HEK293 (cell line): ENCODE data around the gene KCNMB2.
"Not testable (repeated sequence)": the region's sequence is repeated elsewhere in the genome, so short reads cannot be mapped to it uniquely, and the experiment has no call there.

Experiments used
- CTCF ChIA-PET: fragments of 350-600 bp; formaldehyde crosslinking; extraction: SDS; loops from one replicate; lab custom pipeline; 2021; ENCODE audit warnings: antibody characterized with exemption; lab: Yijun Ruan, JAX
- POLR2A ChIA-PET: fragments of 300-600 bp; formaldehyde crosslinking; extraction: SDS; loops from one replicate; lab custom pipeline; 2020; ENCODE audit warnings: antibody characterized with exemption, inconsistent platforms; lab: Yijun Ruan, JAX
- H3K27ac ChIP-seq: fragments of 200-500 bp; sonication (Bioruptor generic); 2 replicates; pipeline ENCODE4 v1.5.1; 2014; ENCODE audit warnings: low read depth, low read length, control low read depth, inconsistent platforms; ENCODE audit errors: extremely low read depth
- H3K36me3 ChIP-seq, 2 experiments: fragments of 200-500 bp in 1 of 2; sonication (Bioruptor generic) in 1 of 2; 1 replicate in 1 of 2; 2 replicates in 1 of 2; pipeline ENCODE4 v1.5.1; 2014 to 2017; ENCODE audit warnings: inconsistent platforms in 2 of 2, low read length in 2 of 2; ENCODE audit not compliant: control insufficient read depth in 2 of 2, insufficient read depth in 1 of 2
- H3K4me1 ChIP-seq: fragments of 200-500 bp; sonication (Bioruptor generic); 2 replicates; pipeline ENCODE4 v1.5.1; 2014; ENCODE audit warnings: mild to moderate bottlenecking, low read length, inconsistent platforms; ENCODE audit not compliant: control insufficient read depth, insufficient read depth
- H3K4me3 ChIP-seq: 2 replicates; pipeline ENCODE4 v1.5.1; 2011; ENCODE audit warnings: low read depth, mild to moderate bottlenecking, control low read depth, low read length, moderate library complexity
- H3K9me3 ChIP-seq: fragments of 200-500 bp; sonication (Bioruptor generic); 2 replicates; pipeline ENCODE4 v1.5.1; 2014; ENCODE audit warnings: low read depth, low read length, inconsistent platforms; ENCODE audit not compliant: control insufficient read depth, insufficient read depth
- KLF7 ChIP-seq: fragments of 450-650 bp; formaldehyde crosslinking; IDR thresholded peaks from 2 replicates; pipeline ENCODE4 v1.5.1; 2016; ENCODE audit warnings: missing biosample characterization, missing genetic modification characterization, borderline replicate concordance
- REST ChIP-seq: fragments of 450-650 bp; formaldehyde crosslinking; IDR thresholded peaks from 2 replicates; pipeline ENCODE4 v1.5.1; 2016; ENCODE audit warnings: missing biosample characterization, missing genetic modification characterization
- SCRT2 ChIP-seq: fragments of 450-650 bp; formaldehyde crosslinking; IDR thresholded peaks from 2 replicates; pipeline ENCODE4 v1.5.1; 2016; ENCODE audit warnings: missing biosample characterization, missing genetic modification characterization
- ZBTB20 ChIP-seq: fragments of 450-650 bp; formaldehyde crosslinking; IDR thresholded peaks from 2 replicates; pipeline ENCODE4 v1.5.1; 2016; ENCODE audit warnings: missing biosample characterization, missing genetic modification characterization
- ZIC2 ChIP-seq: fragments of 450-650 bp; formaldehyde crosslinking; IDR thresholded peaks from 2 replicates; pipeline ENCODE4 v1.5.1; 2016; ENCODE audit warnings: missing biosample characterization, missing genetic modification characterization
- ZNF146 ChIP-seq: fragments of 450-650 bp; formaldehyde crosslinking; IDR thresholded peaks from 2 replicates; pipeline ENCODE4 v1.5.1; 2016; ENCODE audit warnings: missing biosample characterization, missing genetic modification characterization
- ZNF292 ChIP-seq: fragments of 450-650 bp; formaldehyde crosslinking; IDR thresholded peaks from 2 replicates; pipeline ENCODE4 v1.5.1; 2016; ENCODE audit warnings: low read depth, missing biosample characterization, missing genetic modification characterization, borderline replicate concordance
- ZNF518A ChIP-seq: fragments of 450-650 bp; formaldehyde crosslinking; conservative IDR thresholded peaks from 2 replicates; pipeline ENCODE4 v1.5.1; 2016; ENCODE audit warnings: low read depth, missing biosample characterization, missing genetic modification characterization
- ZNF521 ChIP-seq: fragments of 450-650 bp; formaldehyde crosslinking; IDR thresholded peaks from 2 replicates; pipeline ENCODE4 v1.5.1; 2017; ENCODE audit warnings: missing biosample characterization, mild to moderate bottlenecking, missing genetic modification characterization
- ZNF596 ChIP-seq: fragments of 450-650 bp; IDR thresholded peaks from 2 replicates; pipeline ENCODE4 v1.5.0; 2018; ENCODE audit warnings: missing biosample characterization, mild to moderate bottlenecking, missing genetic modification characterization, moderate library complexity
- ZNF639 ChIP-seq: fragments of 450-650 bp; formaldehyde crosslinking; IDR thresholded peaks from 2 replicates; pipeline ENCODE4 v1.5.1; 2016; ENCODE audit warnings: missing biosample characterization, missing genetic modification characterization
- ZNF664 ChIP-seq: fragments of 450-650 bp; formaldehyde crosslinking; IDR thresholded peaks from 2 replicates; pipeline ENCODE4 v1.5.1; 2016; ENCODE audit warnings: missing biosample characterization, missing genetic modification characterization

KCNMB2 gene

GRCh38 chr3:178743297-178743696 lies 207.1 kb downstream of the KCNMB2 start (continued):
- TF ChIP-seq ZNF518A = no peak
- TF ChIP-seq, all 188 proteins: peak for 0

GRCh38 chr3:178745861-178746655 lies 209.8 kb downstream of the KCNMB2 start:
- H3K4me3 ChIP-seq, H3K27ac ChIP-seq, CTCF ChIA-PET, H3K36me3 ChIP-seq, H3K4me1 ChIP-seq, POLR2A ChIA-PET, H3K9me3 ChIP-seq: not testable (repeated sequence)

- CTCF ChIA-PET = no interaction called here
- Histone ChIP-seq H3K4me3 (no peak overlapping the region), H3K4me1 (no peaks in the 10 kb centered on the region), H3K27ac (no peak overlapping the region), H3K9me3 (no peaks in the 10 kb centered on the region)
- no peak for TF ChIP-seq ZNF521
- no peak for TF ChIP-seq ZNF596
- no peak for TF ChIP-seq SCRT2 (tag by site-specific recombination)
- TF ChIP-seq ZNF664 (tag by site-specific recombination) = no peak
- TF ChIP-seq ZNF518A = no peak
- no peak for TF ChIP-seq ZBTB20
- TF ChIP-seq REST (tag by site-specific recombination) = no peak
- TF ChIP-seq ZNF146 (tag by site-specific recombination) = no peak
- no peak for TF ChIP-seq ZNF639 (tag by site-specific recombination)
- no peak for TF ChIP-seq ZIC2
- TF ChIP-seq KLF7 = no peak
- TF ChIP-seq ZNF292 = no peak
- TF ChIP-seq, all 188 proteins: peak for 0
- POLR2A ChIA-PET = no interaction called here
- no peaks in the 10 kb centered on the region for H3K36me3 ChIP-seq
Measured at GRCh38 chr3:178748874-178749273, 212.6 kb downstream of the KCNMB2 start.
